Type B pancreatic cell (in vitro differentiated cells): ENCODE measurements around the gene VENTX. TPM values are rescaled to one million over a fixed set of nuclear protein-coding genes. Genes with fewer than 3 reads are reported as not detected.
"Not testable (repeated sequence)": the region's sequence is repeated elsewhere in the genome, so short reads cannot be mapped to it uniquely, and the experiment has no call there.

ENCODE experiments used
- DNase-seq: peaks from one replicate; pipeline ENCODE4 v3.0.0; 2021; ENCODE audit warnings: mixed read lengths; ENCODE audit not compliant: unreplicated experiment; ENCODE audit errors: extremely low spot score
- H3K27ac Mint-ChIP-seq: 2 replicates; pipeline ENCODE4 v1.8.0; 2021; ENCODE audit warnings: mild to moderate bottlenecking, mixed read lengths
- H3K27me3 Mint-ChIP-seq: 2 replicates; pipeline ENCODE4 v1.8.0; 2021; ENCODE audit warnings: mixed read lengths
- H3K36me3 Mint-ChIP-seq: 2 replicates; pipeline ENCODE4 v1.8.0; 2021; ENCODE audit warnings: mixed read lengths
- H3K4me1 Mint-ChIP-seq: one replicate; pipeline ENCODE4 v1.8.0; 2021; ENCODE audit warnings: mixed read lengths; ENCODE audit not compliant: unreplicated experiment
- H3K4me3 Mint-ChIP-seq: 2 replicates; pipeline ENCODE4 v1.8.0; 2021; ENCODE audit warnings: mild to moderate bottlenecking, mixed read lengths
- H3K9me3 Mint-ChIP-seq: 2 replicates; pipeline ENCODE4 v1.8.0; 2021; ENCODE audit warnings: mixed read lengths
- CTCF ChIP-seq: fragments of 200-600 bp; sonication (generic); conservative IDR thresholded peaks from 2 replicates; pipeline ENCODE4 v1.5.0; 2021; ENCODE audit warnings: antibody characterized with exemption, mild to moderate bottlenecking
- total RNA-seq: library from RNA; stranded (reverse); gene quantifications from 2 replicates; pipeline ENCODE4 v1.2.1, GENCODE V29; 2021; ENCODE audit warnings: low replicate concordance

The VENTX gene
- total RNA-seq, 1 donor from 2014 or later, result not detected

- DNase-seq, result no peak
- peaks cover 5% of the 10 kb centered on the region for H3K4me1 Mint-ChIP-seq
- H3K27me3 Mint-ChIP-seq, result peaks cover 3% of the 10 kb centered on the region
- no peak overlapping the region for H3K27ac Mint-ChIP-seq
- no peaks in the 10 kb centered on the region for H3K9me3 Mint-ChIP-seq
- H3K4me3 Mint-ChIP-seq, result no peak overlapping the region
- no peak for TF ChIP-seq CTCF
- H3K36me3 Mint-ChIP-seq, result no peaks in the 10 kb centered on the region
Observed at GRCh38 chr10:133263674-133264073, 26.0 kb downstream of the VENTX start.

- H3K4me3 Mint-ChIP-seq, result no peak overlapping the region
- no peak overlapping the region for H3K27ac Mint-ChIP-seq
- TF ChIP-seq CTCF, result no peak
- H3K36me3 Mint-ChIP-seq, result no peaks in the 10 kb centered on the region
- no peak for DNase-seq
- H3K4me1 Mint-ChIP-seq, result peaks cover 2% of the 10 kb centered on the region
- no peaks in the 10 kb centered on the region for H3K27me3 Mint-ChIP-seq
- H3K9me3 Mint-ChIP-seq, result no peaks in the 10 kb centered on the region
Observed at GRCh38 chr10:133264461-133264860, 26.8 kb downstream of the VENTX start.

GRCh38 chr10:133265052-133265451 lies 27.4 kb downstream of the VENTX start:
- not testable (repeated sequence) for DNase-seq, H3K36me3 Mint-ChIP-seq, H3K4me1 Mint-ChIP-seq, H3K27ac Mint-ChIP-seq, H3K4me3 Mint-ChIP-seq, H3K27me3 Mint-ChIP-seq, H3K9me3 Mint-ChIP-seq

GRCh38 chr10:133266056-133266795 lies 28.6 kb downstream of the VENTX start:
- no peaks in the 10 kb centered on the region for H3K27me3 Mint-ChIP-seq
- no peaks in the 10 kb centered on the region for H3K4me1 Mint-ChIP-seq
- DNase-seq, result no peak
- H3K36me3 Mint-ChIP-seq, result no peaks in the 10 kb centered on the region
- no peaks in the 10 kb centered on the region for H3K9me3 Mint-ChIP-seq
- H3K4me3 Mint-ChIP-seq, result no peak overlapping the region
- no peak overlapping the region for H3K27ac Mint-ChIP-seq
- TF ChIP-seq CTCF, result no peak

- H3K27me3 Mint-ChIP-seq, result no peaks in the 10 kb centered on the region
- H3K4me1 Mint-ChIP-seq, result no peaks in the 10 kb centered on the region
Observed at GRCh38 chr10:133267293-133267692, 29.6 kb downstream of the VENTX start.

More at GRCh38 chr10:133267293-133267692, 29.6 kb downstream of the VENTX start:
- Mint-ChIP-seq H3K4me3 (no peak overlapping the region), H3K36me3 (no peaks in the 10 kb centered on the region), H3K27ac (no peak overlapping the region), H3K9me3 (no peaks in the 10 kb centered on the region)
- TF ChIP-seq CTCF, result no peak
- no peak for DNase-seq
